H1 (cell line): ENCODE results near the gene RBM20.

ENCODE experiments used
- CTCF ChIP-seq, 3 experiments: IDR thresholded peaks; 1 replicate in 2 of 3; 2 replicates in 1 of 3; pipeline versions ENCODE4 v1.5.1 to v1.6.1; 2011; ENCODE audit warnings: low read length in 3 of 3, mild to moderate bottlenecking in 3 of 3, inconsistent platforms in 2 of 3, low read depth in 1 of 3, moderate library complexity in 1 of 3; ENCODE audit not compliant: insufficient read depth in 1 of 3; ENCODE audit errors: control extremely low read depth in 1 of 3
- EGR1 ChIP-seq: IDR thresholded peaks from 2 replicates; pipeline ENCODE4 v1.6.1; 2011; ENCODE audit warnings: low read depth, low read length, borderline replicate concordance
- EP300 ChIP-seq, 2 experiments: IDR thresholded peaks; 1 replicate in 1 of 2; 2 replicates in 1 of 2; pipeline ENCODE4 v1.6.1; 2011 to 2012; ENCODE audit warnings: low read depth in 2 of 2, low read length in 2 of 2, mild to moderate bottlenecking in 2 of 2, borderline replicate concordance in 1 of 2, inconsistent platforms in 1 of 2, moderate library complexity in 1 of 2
- EZH2 ChIP-seq: fragments of 200-600 bp; sonication (generic); IDR thresholded peaks from 2 replicates; pipeline ENCODE4 v1.7.1; 2012; ENCODE audit warnings: low read depth, mild to moderate bottlenecking, moderate library complexity, low read length, inconsistent platforms; ENCODE audit not compliant: severe bottlenecking
- GABPA ChIP-seq: IDR thresholded peaks from 2 replicates; pipeline ENCODE4 v1.6.1; 2011; ENCODE audit warnings: mild to moderate bottlenecking, low read length, moderate library complexity, borderline replicate concordance; ENCODE audit not compliant: insufficient read depth
- JUN ChIP-seq: IDR thresholded peaks from 2 replicates; pipeline ENCODE4 v1.6.1; 2011; ENCODE audit warnings: low read depth, mild to moderate bottlenecking, improper control_type of control experiment, low read length
- KDM5A ChIP-seq: fragments of 200-600 bp; IDR thresholded peaks from 2 replicates; pipeline ENCODE4 v1.7.1; 2012; ENCODE audit warnings: mild to moderate bottlenecking, low read length, inconsistent platforms, mixed read lengths
- MAX ChIP-seq: IDR thresholded peaks from 2 replicates; pipeline ENCODE4 v1.6.1; 2012; ENCODE audit warnings: inconsistent platforms
- POLR2A ChIP-seq, 2 experiments: IDR thresholded peaks; 1 replicate in 1 of 2; 2 replicates in 1 of 2; pipeline ENCODE4 v1.6.1; 2011; ENCODE audit warnings: low read depth in 2 of 2, low read length in 2 of 2, mild to moderate bottlenecking in 2 of 2; ENCODE audit errors: control extremely low read depth in 1 of 2
- SIRT6 ChIP-seq: IDR thresholded peaks from one replicate; pipeline ENCODE4 v1.7.1; 2012; ENCODE audit warnings: low read length, inconsistent platforms
- TAF1 ChIP-seq: IDR thresholded peaks from 2 replicates; pipeline ENCODE4 v1.6.1; 2011; ENCODE audit warnings: mild to moderate bottlenecking, low read depth, low read length
- TCF12 ChIP-seq: IDR thresholded peaks from 2 replicates; pipeline ENCODE4 v1.6.1; 2011; ENCODE audit warnings: low read depth, mild to moderate bottlenecking, low read length
- TEAD4 ChIP-seq: IDR thresholded peaks from 2 replicates; pipeline ENCODE4 v1.6.1; 2012; ENCODE audit warnings: low read depth, low read length, inconsistent platforms, mixed read lengths
- USF2 ChIP-seq: IDR thresholded peaks from 2 replicates; pipeline ENCODE4 v1.6.1; 2011; ENCODE audit warnings: low read length, improper control_type of control experiment

GRCh38 chr10:110802551-110803238, 158.6 kb downstream of the RBM20 start:
- TF ChIP-seq POLR2A (IDR thresholded peaks at IDR 0.05; ENCODE audit: control extremely low read depth in 1 of 2, low read depth in 2 of 2, low read length in 2 of 2) (no peak), TEAD4 (no peak), CTCF (IDR thresholded peaks at IDR 0.05; ENCODE audit: control extremely low read depth in 1 of 3, insufficient read depth in 1 of 3, low read depth in 1 of 3, low read length in 3 of 3) (no peak), EP300 (IDR thresholded peaks at IDR 0.05; ENCODE audit: borderline replicate concordance in 1 of 2, low read depth in 2 of 2, low read length in 2 of 2) (no peak), JUN (no peak), TCF12 (no peak), MAX (no peak), SIRT6 (no peak), GABPA (no peak), EZH2 (no peak), KDM5A (no peak), USF2 (no peak), TAF1 (no peak), EGR1 (no peak)
